PC-3 (cell line): ENCODE results near the gene ITCH.

ENCODE experiments used
- CTCF ChIP-seq: fragments of 300-600 bp; sonication (generic); conservative IDR thresholded peaks from 2 replicates; pipeline ENCODE4 v1.5.1; 2017; ENCODE audit warnings: antibody characterized with exemption, low read depth, mild to moderate bottlenecking, low read length
- EZH2 ChIP-seq: fragments of 300-600 bp; sonication (generic); IDR thresholded peaks from one replicate; pipeline ENCODE4 v1.6.1; 2017; ENCODE audit warnings: antibody characterized with exemption, mild to moderate bottlenecking, low read length; ENCODE audit not compliant: unreplicated experiment

GRCh38 chr20:34403063-34403827, 40.2 kb downstream of the ITCH start:
- no peak for TF ChIP-seq CTCF
- no peak for TF ChIP-seq EZH2
